Astrocyte of the hippocampus (primary cell): ENCODE measurements around the gene OGFOD1.
A peak's percentile ranks its signal among the peaks of the same experiment; 100 is the strongest.

Source experiments
- DNase-seq: peaks from one replicate; pipeline ENCODE4 v3.0.0; 2011; ENCODE audit warnings: low read depth, low spot score

Gene OGFOD1

DNA sequence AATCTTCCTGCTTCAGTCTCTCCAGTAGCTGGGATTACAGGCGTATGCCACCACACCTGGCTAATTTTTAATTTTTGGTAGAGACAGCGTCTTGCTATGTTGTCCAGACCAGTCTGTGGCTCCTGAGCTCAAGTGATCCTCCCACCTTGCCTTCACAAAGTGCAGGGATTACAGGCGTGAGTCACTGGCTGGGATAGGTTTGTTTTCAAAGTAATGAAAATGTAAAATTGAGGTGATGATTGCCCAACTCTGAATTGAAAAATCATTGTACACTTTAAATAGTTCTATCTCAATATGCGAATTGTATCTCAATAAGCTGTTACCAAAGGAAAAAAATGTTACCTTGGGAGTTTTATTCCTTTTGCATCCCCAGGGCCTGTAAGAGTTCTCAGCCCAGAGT is 24.8 kb upstream of the OGFOD1 start:
- DNase-seq = no peak

DNA sequence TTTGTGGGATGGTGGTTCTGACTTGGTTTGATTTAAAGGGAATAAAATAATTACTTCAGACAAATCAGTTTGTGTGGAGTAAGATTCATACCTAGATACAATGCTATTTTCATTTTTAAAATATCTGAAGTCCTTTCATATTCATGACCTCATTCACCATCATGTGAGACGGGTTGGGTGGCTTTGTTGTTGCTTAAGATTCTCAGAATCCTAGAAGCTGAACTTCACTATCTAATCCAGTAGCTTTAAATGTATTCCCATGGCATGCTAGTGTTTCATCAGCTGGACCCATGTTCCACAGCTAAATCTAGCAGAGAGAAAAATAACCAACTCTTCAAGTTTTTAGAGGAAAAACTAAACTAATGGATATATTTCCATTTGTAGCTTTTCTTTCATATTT is 23.3 kb upstream of the OGFOD1 start:
- DNase-seq = no peak

DNA sequence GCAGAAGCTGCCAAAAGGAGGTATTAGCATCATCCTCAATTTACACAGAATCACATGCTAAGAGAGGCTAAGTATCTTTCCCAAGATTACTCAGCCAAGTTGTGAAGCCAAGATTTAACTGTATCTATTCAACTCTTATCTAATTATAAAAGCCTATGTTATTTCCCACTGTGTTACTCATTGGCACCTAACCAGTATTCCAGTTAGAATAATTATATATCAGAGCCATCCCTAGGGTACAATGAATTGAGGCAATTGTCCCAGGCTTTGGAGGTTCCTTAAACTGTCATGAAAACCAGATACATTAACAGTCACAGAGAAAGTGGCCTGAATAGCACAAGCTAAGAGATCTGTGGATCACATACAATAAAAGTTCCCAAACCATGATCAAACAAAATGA is 15.1 kb upstream of the OGFOD1 start:
- DNase-seq = no peak

DNA sequence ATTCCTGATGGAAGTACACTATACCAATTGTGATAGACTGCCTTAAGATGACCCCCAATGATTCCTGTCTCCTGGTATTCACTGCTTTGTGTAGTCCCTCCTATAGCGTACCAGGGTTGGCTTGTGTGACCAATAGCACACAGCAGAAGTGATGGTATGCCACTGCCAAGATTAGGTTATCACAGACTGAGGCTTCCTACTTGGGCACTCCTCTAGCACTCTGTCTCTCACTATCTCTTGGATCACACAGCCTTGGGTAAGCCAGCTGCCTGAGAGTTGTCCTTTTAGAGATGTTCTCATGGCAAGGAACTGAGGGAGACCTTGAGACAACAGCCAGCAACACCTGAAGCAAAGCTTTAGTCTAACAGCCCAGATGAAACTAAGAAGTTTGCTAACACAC is 13.3 kb upstream of the OGFOD1 start:
- DNase-seq = no peak

DNA sequence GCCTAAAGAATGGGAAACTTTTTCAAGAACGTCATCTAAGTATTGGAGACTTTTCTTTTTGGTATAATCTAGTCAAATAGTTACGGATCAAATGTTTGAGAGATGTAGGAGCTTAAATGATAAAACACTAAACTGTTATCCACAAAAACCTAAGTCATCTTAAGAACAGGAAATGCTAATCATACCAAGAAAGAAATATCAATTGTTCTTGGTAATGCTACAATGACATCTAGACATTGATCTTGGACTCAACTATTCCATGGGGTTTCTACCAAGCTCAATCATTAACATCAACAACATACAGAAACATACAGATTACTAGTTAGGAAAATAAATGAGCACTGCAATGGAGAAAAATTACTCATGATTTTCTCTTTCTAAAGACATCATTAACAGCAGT is 4.1 kb upstream of the OGFOD1 start:
- no peak for DNase-seq

DNA sequence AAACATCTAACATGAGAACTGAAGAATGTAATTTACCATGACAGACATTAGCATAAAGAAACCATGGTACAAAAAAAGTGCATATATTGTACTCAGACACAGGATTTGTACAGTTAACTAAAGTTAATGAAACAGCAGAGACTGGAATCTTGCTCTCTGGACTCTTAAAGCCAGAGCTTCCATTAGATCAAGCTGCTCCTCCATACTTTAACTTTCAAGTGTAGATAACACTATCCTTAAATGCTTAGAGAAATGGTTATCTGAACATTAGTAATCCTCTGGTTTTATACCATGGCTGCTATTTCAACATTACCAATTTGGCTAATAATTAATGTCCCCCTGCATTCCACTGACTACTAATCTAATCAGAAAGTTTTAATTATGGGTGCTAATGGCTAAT is 3.3 kb upstream of the OGFOD1 start:
- DNase-seq = no peak

DNA sequence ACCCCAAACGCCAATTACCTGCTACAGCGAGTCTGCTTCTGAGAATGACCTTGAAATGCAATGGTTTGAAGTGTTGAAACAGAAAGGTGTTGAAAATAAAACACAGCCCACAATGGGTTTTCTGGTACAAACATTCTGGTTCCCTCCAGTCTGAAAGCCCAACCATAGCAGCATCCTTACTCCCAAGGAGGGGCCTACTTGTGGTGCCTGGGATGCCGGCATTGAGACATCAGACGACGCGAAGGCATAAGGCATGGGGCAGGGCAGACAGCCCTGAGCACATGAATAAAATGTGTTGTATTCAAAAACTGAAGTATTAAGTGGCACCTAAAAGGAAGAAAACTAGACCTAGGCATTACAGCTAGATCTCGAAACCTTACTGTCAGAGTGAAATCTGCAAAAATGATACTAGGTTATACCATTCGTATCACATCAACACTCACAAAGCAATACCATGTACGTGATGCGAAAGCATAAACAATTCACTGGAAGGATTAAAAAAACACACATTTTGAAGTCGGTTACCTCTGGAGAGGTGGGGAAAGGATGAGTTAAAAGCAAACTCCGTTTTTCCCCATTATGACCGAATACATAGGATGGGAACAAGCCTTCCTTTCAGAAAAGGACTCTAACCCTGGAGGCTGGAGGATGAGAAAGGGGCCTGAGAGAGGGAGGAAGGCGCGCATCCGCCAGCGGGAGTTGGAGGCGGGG is 924 bp upstream of the OGFOD1 start:
- DNase-seq = peak; percentile 24

DNA sequence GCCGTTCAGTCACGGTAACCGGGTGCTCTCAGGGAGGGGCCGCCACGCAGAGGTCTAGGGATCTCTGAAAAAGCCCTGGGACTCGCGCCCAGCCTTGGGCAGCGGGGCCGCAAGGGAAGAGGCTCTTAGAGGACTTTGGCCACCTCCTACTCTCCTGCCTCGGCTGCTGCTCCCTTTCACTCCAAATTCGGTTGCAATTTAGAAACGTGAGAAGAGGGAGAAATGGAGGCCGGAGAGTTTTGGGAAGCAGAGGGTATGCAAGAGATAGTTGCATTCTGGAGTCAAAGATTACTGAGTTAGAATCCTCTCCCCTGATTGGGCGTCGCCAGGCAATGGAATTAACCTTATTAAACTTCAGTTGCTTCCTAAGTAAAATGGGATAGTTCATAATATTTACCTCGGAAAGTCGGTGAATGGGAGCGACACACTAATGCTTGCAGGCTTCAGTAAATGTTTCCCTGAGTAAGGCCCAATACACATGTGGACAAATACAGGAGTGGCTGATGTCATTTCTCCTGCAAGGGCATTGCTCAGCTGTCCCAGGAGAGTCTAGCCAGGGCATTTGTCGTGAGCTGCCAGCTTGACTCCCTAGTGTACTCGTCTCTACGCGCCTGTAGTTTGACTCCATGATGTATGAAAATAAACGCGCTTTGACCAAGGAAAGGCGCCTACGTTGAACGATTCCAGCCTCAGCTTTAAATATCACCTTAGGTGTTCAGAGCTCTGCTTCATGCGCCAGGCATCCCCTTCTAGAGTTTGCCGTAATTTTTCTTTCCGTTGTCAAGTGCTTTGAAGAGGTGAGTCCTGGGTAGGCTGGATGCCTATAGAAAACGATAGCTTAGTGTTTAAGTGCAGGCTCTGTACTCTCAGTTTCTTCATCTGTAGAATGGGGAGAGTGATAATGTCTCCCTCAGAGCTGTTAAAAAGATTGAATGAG is 667 bp downstream of the OGFOD1 start:
- peak; percentile 54 for DNase-seq

DNA sequence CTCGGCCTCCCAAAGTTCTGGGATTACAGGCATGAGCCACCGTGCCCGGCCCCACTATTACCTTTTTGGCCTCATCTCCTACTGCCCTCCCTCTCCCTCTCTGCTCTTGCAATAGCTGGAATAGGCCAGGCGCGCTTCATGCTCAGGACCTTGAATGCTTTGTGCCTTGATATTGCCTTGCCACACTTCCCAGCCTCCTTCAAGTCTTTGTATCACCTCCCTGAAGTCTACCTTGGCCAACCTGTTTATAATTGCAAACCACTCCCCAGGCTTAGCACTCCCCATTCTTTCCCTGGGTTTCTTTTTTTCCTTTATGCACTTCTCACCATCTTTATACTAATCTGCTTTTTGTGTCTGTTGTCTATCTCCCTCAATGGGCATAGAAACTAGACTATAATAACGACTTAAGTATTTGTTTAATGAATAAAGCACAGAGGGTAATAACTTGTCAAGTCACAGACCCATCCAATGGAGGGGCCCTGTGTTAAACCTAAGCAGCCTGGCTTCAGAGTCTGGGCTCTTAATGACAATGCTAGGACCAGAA is 6.6 kb downstream of the OGFOD1 start:
- no peak for DNase-seq

DNA sequence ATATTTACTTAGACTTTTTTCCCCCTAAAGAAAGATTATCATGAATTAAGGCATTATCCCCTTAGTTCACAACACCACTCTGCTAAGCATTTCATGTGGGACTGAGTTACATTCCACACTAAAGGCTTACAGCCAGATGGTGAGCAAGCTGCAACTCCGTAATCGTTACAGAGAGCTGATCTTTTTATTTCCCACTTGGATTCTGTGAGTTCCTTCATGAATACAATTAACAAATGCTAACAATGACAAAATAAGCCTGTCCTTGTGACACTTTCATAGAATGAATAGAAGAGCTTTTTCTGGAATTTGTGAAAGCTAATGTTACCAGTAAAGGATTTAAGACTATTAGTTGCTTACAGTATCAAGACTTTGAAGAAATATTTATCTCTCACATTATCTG is 8.7 kb downstream of the OGFOD1 start:
- DNase-seq = peak; percentile 56

DNA sequence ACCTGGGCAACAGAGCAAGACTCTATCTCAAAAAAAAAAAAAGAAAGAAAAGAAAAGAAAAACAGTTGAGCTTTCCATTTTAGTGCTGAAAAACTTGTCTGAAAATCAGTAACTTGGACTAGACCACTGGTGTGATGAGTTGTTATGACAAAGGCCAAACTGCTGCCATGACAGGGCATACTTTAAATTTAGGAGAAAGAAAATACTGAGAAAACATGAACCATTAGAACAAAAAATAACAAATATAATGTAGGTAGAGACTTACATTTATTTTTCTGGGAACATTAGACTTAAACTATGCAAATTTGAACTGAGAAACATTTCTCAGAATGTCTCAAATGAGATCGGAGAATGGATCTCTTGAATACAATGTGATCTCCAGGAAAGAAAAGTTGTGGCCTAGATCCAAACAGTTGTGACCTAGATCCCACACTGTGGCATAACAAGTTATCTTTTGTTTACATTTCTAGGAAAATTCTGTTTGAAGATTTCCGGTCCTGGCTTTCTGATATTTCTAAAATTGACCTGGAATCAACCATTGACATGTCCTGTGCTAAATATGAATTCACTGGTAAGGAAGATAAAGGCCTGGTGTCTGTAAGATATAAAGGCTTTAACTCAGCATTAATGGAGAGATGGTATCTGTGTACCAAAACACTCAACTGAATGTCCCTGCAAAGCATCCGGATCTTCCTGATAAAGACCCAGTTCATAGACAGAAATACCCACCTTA is 10.9 kb downstream of the OGFOD1 start:
- no peak for DNase-seq

DNA sequence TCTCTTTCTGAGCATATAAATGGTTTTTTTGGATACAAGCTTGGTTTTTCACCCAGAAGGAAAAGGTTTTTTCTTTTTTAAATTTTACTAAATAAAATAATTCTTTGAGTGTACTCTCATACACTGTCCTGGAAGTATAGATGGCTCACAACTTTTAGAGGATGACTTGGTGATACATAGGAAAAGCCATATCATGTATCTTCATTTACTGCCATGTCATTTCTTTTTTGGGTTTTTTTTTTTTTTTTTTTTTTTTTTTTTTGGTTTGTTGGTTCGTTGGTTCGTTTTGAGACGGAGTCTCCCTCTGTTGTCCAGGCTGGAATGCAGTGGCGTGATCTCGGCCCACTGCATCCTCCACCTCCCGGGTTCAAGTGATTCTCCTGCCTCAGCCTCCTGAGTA is 11.8 kb downstream of the OGFOD1 start:
- DNase-seq = no peak

DNA sequence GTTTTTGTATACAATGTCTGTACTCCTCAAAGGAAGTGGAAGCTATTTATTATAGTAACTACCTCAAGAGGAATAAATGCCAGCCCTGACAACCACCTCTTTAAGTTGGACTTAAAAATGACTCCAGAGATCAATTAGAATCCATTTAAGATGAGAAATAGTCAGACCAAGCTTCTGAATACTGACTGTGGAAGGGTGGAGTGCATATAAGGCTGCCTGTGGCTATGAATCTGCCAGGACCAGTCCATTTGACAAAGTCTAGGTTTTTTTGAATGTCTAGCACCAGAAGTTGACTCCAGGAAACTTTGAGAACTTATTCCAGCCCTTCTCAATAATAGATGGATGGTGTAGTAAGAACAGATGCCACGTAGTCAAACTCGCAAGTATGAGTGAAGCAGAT is 15.0 kb downstream of the OGFOD1 start:
- no peak for DNase-seq

DNA sequence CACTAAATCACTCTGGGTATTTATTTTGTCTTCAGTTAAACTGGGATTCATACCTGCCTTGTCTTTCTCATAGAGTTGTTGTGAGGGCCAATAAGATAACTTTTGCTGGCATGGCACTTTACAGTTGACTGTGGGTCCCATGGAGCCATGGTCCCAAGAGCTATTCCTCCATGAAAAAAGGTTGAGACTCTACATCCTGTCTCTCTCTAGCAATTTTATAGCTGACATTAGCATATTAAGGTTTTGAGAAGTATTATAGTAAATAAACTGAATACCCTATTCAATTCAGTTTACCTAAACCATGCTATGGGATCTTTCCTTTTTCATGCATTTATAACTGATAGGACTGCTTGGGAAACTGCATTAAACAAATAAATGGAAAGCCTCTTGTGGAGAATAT is 17.4 kb downstream of the OGFOD1 start:
- no peak for DNase-seq

DNA sequence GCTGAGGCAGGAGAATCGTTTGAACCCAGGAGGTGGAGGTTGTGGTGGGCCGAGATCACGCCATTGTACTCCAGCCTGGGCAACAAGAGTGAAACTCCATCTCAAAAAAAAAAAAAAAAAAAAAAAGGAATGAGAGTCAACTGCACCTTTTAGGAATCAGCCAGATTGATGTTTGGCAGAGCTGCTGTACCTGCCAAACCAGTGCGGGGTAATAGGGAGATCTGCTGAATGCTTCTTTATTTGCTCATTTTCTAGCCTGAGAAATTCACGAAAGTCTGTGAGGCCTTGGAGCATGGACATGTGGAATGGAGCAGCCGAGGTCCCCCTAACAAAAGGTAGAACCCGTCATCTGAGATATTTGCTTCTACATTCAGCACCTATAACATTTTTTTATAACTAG is 18.4 kb downstream of the OGFOD1 start:
- no peak for DNase-seq

DNA sequence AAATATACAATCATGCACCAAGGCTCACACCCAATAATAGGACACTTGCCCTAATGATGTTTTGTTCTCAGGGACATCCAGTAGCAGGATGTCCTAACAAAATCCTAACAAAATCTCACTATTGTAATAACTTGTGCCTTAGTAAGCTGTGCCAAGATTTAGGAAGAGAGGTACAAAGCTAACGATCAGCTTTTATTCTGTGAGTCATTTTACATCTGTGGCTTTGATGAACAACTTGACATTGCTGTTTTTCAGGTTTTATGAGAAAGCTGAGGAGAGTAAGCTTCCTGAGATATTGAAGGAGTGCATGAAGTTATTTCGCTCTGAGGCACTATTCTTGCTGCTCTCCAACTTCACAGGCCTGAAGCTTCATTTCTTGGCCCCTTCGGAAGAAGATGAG is 18.9 kb downstream of the OGFOD1 start:
- no peak for DNase-seq

DNA sequence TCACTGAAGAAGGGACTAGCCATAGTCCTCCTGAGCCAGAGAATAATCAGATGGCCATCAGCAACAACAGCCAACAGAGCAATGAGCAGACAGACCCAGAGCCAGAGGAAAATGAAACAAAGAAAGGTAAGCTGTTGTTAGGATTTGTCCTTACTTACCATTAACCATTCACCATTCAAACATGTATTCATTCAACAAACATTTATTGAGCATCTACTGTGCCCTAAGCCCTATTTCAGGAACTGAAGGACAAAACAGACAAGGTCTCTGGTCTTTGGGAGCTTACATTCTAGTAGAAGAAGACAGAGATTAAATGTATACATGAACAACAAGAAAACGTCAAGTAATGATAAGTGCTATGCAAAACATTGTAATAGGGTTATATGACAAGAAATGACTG is 19.3 kb downstream of the OGFOD1 start:
- DNase-seq = no peak

DNA sequence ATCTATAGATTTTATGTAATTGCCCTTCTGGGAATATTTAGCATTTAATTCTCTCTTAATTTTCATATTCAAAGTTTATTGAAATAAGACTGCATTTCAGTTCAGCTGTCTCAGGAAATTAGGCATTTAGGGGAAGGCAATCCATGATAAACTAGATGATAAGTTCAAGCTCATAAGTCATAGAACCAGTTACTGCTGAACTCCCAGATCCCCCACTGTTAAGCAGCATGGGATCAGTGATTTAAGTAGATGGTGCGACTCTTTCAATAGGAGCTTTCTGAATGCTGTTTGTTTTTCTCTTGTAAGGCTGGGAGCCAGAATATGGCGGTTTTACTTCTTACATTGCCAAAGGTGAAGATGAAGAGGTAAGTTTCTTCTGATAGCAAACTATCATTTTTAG is 23.8 kb downstream of the OGFOD1 start:
- DNase-seq = no peak

DNA sequence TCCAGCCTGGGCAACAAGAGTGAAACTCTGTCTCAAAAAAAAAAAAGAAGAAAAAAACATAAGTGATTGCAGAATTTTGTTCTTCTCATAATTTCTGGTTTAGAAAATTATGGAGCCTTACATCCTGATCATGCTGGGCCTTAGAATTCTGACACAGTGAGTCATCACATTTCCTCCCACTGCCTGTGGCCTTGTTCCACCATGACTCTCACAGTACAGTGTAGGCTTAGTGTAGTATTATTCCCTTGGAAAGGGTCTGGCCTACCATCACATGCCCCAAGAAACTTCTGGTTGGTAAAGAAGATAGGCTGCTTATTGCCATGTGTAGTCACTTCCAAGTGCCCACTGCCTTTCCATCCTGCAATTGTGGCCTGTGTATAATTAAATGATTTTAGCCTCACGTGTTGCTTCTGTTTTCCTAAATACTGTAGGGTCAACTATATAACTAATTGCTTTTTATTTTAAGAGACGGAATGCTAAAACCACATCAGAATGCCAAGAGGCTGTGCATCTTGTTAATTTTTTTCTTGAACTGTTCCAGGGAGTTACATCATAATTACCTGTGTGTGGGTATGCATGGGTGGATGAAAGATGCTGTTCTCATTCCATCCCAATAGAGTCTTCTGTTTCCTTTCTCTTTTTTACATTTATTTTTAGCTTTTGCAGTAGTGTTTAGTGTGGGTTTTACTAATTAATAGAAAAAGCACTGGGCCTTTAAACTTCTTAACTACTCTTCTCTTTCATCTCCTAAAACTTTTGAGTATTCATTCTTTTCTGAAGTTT is 25.9 kb downstream of the OGFOD1 start:
- peak; percentile 87 for DNase-seq

DNA sequence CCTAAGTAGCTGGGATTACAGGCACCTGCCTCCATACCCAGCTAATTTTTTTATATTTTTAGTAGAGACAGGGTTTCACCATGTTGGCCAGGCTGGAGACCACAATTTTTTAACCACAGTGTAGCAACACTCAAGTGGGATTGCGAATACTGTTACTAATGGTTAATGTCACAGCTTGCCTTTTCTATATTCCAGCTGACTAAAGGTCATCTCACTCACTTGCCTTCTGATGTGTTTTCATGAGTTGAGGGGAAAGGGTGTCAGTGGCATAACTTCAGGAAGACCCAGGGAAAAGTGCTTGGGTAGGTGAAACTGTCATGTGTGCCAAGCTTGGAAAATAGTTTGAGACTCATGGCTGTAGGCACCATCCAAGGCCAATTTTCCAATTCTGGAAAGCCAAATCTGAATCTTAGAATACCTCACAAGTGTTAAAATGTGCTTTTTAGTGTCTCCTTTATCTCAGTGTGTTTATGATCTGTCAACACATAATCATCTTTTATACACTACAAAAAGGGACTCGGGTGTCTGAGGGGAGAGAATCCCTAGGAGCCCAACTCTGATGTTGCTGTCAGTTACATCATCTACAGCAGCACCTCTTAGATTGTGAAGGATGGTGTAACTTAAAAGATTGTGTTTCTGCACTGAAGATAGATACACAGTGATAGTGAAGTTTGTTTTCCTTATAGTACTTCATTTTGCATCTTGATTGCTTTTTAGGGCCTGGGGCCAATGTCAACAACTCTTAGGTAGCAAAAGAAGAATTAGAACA is 27.1 kb downstream of the OGFOD1 start:
- DNase-seq = no peak

DNA sequence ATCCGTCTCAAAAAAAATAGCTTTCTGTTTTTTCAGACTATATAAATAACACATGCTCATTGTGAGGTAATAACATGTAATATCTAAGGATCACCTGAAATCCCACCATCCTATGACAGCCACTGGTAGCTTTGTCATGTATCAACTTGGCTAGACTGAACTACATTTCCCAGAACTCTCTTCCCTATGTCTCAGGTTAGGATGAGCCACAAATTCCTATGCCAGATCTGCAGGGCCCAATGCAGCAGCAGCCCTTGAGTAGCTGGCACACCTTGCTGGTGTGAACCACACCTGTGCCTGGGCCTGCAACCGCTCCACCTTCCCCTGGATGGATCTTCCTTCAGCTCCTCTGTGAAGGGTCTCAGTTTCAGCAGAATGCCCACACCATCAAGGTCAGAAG is 28.1 kb downstream of the OGFOD1 start:
- no peak for DNase-seq
